Activated CD4-positive, alpha-beta memory T cell treated with anti-CD3 and anti-CD28 coated beads for 36 hours (primary cell): ENCODE data around the gene SGIP1. TPM values are rescaled to one million over a fixed set of nuclear protein-coding genes. Genes with fewer than 3 reads are reported as not detected.
A peak's percentile ranks its signal among the peaks of the same experiment; 100 is the strongest.

Source experiments
- CTCF ChIA-PET: fragments of 350-600 bp; sonication (Branson Sonifier 250); formaldehyde crosslinking; loops from one replicate; lab custom pipeline; 2021; ENCODE audit warnings: antibody characterized with exemption, inconsistent platforms; lab: Charles Lee
- POLR2A ChIA-PET: fragments of 350-600 bp; sonication (Branson Sonifier 250); formaldehyde crosslinking; loops from one replicate; lab custom pipeline; 2021; ENCODE audit warnings: antibody characterized with exemption; lab: Charles Lee
- DNase-seq: peaks from one replicate; pipeline ENCODE4 v3.0.0-alpha.2; 2020
- H3K27ac Mint-ChIP-seq: one replicate; pipeline ENCODE4 v1.8.0; 2021; ENCODE audit warnings: mixed read lengths
- H3K27me3 Mint-ChIP-seq: one replicate; pipeline ENCODE4 v1.8.0; 2021; ENCODE audit warnings: mixed read lengths
- H3K36me3 Mint-ChIP-seq: one replicate; pipeline ENCODE4 v1.8.0; 2021; ENCODE audit warnings: mixed read lengths
- H3K4me1 Mint-ChIP-seq: one replicate; pipeline ENCODE4 v1.8.0; 2021; ENCODE audit warnings: low read depth, mixed read lengths
- H3K4me3 Mint-ChIP-seq: one replicate; pipeline ENCODE4 v1.8.0; 2021; ENCODE audit warnings: mild to moderate bottlenecking, mixed read lengths
- H3K9me3 Mint-ChIP-seq: one replicate; pipeline ENCODE4 v1.8.0; 2021; ENCODE audit warnings: mixed read lengths
- intact Hi-C: fragments of 100-400 bp; cut with micrococcal nuclease; formaldehyde crosslinking; loops from one replicate; pipeline ENCODE4 v1.15.1; 2023
- total RNA-seq, 2 experiments: library from RNA; stranded (reverse); gene quantifications; one replicate each; pipeline ENCODE4 v1.2.3, GENCODE V29; 2021

Gene SGIP1
- total RNA-seq, 2 experiments from 2014 or later, result 0.05 TPM; not detected in 1

DNA sequence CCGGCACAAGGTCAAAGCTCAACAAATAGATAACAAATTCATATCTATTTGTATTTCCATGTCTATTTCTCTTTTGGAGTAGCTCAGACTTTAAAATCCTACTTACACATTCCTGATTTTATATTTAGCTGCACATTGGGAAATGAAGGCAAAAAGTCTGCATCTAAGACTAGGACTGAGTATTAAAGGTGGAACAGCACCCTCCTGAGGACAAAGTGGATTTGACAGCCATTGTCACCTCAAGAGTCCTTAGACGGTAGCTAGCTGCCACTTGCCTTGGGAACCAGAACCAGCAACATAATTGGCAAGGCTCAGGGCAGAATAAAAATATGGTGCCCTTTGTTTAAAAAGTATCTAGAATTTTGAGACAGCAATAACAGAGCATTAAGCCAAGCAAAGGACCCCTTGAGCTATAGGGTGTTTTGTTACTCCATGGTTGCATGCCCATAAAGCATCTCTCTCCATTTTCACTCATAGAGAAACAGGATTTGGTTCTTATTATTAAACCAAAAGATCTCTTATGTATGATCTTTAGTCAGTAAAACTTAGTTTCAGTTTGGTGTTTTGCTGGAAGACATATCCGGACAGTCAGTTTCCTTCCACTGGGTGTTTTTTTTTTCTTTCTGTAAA is 30.0 kb upstream of the SGIP1 start:
- no peaks in the 10 kb centered on the region for H3K4me1 Mint-ChIP-seq
- H3K27me3 Mint-ChIP-seq, result peaks cover 14% of the 10 kb centered on the region
- intact Hi-C loops, result loop anchor here (1.0 to 10.0 kb wide), 4 partner anchors 57 to 545 kb away; no protein-coding TSS in a partner anchor
- DNase-seq, result peak; percentile 49
- H3K36me3 Mint-ChIP-seq, result no peaks in the 10 kb centered on the region
- H3K27ac Mint-ChIP-seq, result no peak overlapping the region
- no peaks in the 10 kb centered on the region for H3K9me3 Mint-ChIP-seq
- CTCF ChIA-PET, result interaction anchor here (0.6 to 4.2 kb wide), 21 partner anchors 9 to 816 kb away, joined by 3 to 54 read pairs (median 4); no protein-coding TSS in a partner anchor
- no peak overlapping the region for H3K4me3 Mint-ChIP-seq
- POLR2A ChIA-PET, result no interaction called here

DNA sequence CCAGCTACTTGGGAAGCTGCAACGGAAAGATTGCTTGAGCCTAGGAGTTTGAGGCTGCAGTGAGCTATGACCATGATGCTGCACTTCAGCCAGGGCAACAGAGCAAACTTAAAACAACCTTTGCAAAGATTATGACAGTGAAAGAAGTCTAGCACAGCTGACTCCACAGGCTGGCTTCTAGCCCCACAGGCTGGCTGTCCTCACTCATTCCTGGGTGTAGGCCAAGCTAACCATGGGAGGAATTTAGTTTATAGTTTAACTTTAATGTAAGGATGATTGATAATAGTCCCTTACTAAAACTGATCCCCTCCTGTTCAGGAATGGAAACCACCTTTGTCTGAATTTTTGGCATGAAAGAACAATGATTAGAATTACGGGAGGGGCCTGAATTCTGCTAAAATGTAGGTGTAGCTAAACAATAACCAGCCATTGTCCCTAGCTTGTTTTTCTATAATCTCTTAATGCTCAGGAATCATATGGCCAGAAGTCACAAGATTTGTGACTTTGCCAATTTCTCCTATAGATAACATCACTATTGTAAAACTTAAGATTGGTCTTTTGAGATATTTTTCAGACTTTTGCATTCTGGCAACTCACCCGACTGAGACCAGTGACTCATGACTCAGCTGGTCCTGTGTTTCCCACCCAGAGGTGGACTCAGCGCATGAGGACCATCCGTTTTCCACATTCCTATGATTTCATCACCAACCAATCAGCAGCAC is 28.1 kb upstream of the SGIP1 start:
- Mint-ChIP-seq H3K27me3 (peaks cover 12% of the 10 kb centered on the region), H3K27ac (no peak overlapping the region), H3K36me3 (no peaks in the 10 kb centered on the region), H3K4me3 (no peak overlapping the region), H3K9me3 (no peaks in the 10 kb centered on the region), H3K4me1 (no peaks in the 10 kb centered on the region)
- intact Hi-C loops, result loop anchor here (2.0 to 10.0 kb wide), 2 partner anchors 59 to 219 kb away; no protein-coding TSS in a partner anchor
- no peak for DNase-seq
- CTCF ChIA-PET, result interaction anchor here (0.6 to 4.2 kb wide), 8 partner anchors 11 to 1260 kb away, joined by 3 to 54 read pairs (median 3); no protein-coding TSS in a partner anchor
- POLR2A ChIA-PET, result no interaction called here

DNA sequence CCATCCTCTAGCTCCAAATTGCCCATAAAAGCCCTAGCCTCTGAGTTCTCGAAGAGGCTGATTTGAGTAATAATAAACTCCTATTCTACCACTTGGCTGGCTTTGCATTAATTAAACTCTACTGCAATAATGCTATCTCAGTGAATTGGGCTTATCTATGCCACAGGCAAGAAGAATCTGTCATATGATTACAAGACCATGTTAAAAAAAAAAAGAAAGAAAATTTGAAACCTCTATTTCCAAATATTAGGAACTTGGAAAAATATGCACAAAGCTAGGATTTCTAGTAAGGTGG is 27.6 kb upstream of the SGIP1 start:
- Mint-ChIP-seq H3K4me3 (no peak overlapping the region), H3K4me1 (no peaks in the 10 kb centered on the region), H3K27me3 (peaks cover 15% of the 10 kb centered on the region), H3K9me3 (no peaks in the 10 kb centered on the region), H3K36me3 (no peaks in the 10 kb centered on the region), H3K27ac (no peak overlapping the region)
- ChIA-PET CTCF (interaction anchor here (0.6 to 4.2 kb wide), 5 partner anchors 10 to 883 kb away, joined by 3 to 54 read pairs (median 3); no protein-coding TSS in a partner anchor), POLR2A (no interaction called here)
- intact Hi-C loops, result loop anchor here (10.0 kb wide), 1 partner anchor 218 kb away; no protein-coding TSS in a partner anchor
- no peak for DNase-seq

DNA sequence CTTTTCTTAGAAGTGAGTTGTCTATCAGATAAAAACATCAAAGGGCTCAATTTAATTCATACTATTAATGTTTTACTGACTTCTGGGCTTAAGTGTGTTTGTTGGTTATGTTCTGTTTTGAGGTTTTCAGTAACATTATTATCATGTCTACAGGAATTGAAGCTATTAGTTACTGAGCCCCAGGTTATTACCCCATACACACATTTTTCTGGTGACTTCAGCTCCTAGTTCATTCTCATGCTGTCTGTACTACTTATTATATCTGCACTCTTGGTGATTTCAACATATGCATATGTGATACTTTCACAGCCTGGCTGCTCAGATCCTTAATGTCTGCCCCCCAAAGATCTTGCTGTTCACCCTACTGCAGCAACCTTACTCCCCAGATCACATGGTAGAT is 27.0 kb upstream of the SGIP1 start:
- no peaks in the 10 kb centered on the region for H3K4me1 Mint-ChIP-seq
- no peak for DNase-seq
- intact Hi-C loops, result loop anchor here (10.0 kb wide), 1 partner anchor 218 kb away; no protein-coding TSS in a partner anchor
- no peak overlapping the region for H3K27ac Mint-ChIP-seq
- no peak overlapping the region for H3K4me3 Mint-ChIP-seq
- no peaks in the 10 kb centered on the region for H3K36me3 Mint-ChIP-seq
- H3K27me3 Mint-ChIP-seq, result peaks cover 12% of the 10 kb centered on the region
- POLR2A ChIA-PET, result no interaction called here
- CTCF ChIA-PET, result interaction anchor here (0.7 to 4.2 kb wide), 3 partner anchors 10 to 261 kb away, joined by 3 to 54 read pairs (median 4); no protein-coding TSS in a partner anchor
- H3K9me3 Mint-ChIP-seq, result no peaks in the 10 kb centered on the region

DNA sequence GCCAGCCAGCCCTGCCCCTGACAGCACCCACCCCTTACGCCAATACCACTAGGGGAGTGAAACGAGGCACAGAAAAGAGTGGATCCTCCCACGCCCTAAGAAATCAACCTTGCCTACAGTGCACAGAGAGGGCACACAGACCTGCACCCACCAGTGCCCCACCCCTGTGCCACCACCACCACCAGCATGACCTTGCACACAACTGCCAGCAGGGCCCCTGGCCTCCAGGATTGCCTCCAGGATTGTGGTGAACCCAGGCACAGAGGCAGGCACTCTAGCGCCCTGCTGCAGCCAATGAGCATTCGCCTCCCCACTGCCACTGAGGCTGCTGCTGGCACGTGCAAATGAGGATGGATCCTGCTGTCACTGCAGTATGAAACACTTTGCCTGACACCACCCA is 23.5 kb upstream of the SGIP1 start:
- ChIA-PET CTCF (no interaction called here), POLR2A (no interaction called here)
- no peaks in the 10 kb centered on the region for H3K36me3 Mint-ChIP-seq
- H3K9me3 Mint-ChIP-seq, result no peaks in the 10 kb centered on the region
- no peak overlapping the region for H3K4me3 Mint-ChIP-seq
- DNase-seq, result no peak
- intact Hi-C loops, result no loop called here
- H3K27ac Mint-ChIP-seq, result no peak overlapping the region
- H3K4me1 Mint-ChIP-seq, result no peaks in the 10 kb centered on the region
- peaks cover 14% of the 10 kb centered on the region for H3K27me3 Mint-ChIP-seq

DNA sequence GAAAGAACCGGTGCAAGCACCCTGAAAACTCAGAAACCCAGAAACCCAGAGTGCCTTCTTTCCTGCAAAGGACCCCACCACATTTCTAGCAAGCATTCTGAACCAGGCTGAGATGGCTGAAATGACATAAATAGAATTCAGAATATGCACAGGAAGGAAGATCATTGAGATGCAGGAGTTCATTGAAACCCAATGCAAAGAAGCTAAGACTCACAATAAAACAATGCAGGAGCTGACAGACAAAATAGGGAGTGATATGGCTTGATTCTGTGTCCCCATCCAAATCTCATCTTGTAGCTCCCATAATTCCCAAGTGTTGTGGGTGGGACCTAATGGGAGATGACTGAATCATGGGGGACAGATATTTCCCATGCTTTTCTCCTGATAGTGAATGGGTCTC is 22.8 kb upstream of the SGIP1 start:
- H3K9me3 Mint-ChIP-seq, result no peaks in the 10 kb centered on the region
- H3K4me1 Mint-ChIP-seq, result no peaks in the 10 kb centered on the region
- ChIA-PET POLR2A (no interaction called here), CTCF (no interaction called here)
- peaks cover 14% of the 10 kb centered on the region for H3K27me3 Mint-ChIP-seq
- no peak for DNase-seq
- no peaks in the 10 kb centered on the region for H3K36me3 Mint-ChIP-seq
- H3K27ac Mint-ChIP-seq, result no peak overlapping the region
- H3K4me3 Mint-ChIP-seq, result no peak overlapping the region
- intact Hi-C loops, result no loop called here

DNA sequence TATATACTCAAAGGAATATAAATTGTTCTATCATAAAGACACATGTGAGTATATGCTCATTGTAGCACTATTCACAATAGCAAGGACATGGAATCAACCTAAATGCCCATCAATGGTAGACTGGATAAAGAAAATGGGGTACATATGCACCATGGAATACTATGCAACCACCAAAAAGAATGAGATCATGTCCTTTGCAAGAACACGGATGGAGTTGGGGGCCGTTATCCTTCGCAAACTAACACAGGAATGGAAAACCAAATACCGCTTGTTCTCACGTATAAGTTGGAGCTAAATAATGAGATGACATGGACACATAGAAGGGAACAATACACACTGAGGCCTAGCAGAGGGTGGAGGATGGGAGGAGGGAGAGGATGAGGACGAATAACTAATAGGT is 16.0 kb upstream of the SGIP1 start:
- intact Hi-C loops, result no loop called here
- ChIA-PET CTCF (no interaction called here), POLR2A (no interaction called here)
- Mint-ChIP-seq H3K9me3 (no peaks in the 10 kb centered on the region), H3K27ac (no peak overlapping the region), H3K4me3 (no peak overlapping the region), H3K27me3 (peaks cover 4% of the 10 kb centered on the region), H3K36me3 (no peaks in the 10 kb centered on the region), H3K4me1 (no peaks in the 10 kb centered on the region)
- DNase-seq, result no peak

DNA sequence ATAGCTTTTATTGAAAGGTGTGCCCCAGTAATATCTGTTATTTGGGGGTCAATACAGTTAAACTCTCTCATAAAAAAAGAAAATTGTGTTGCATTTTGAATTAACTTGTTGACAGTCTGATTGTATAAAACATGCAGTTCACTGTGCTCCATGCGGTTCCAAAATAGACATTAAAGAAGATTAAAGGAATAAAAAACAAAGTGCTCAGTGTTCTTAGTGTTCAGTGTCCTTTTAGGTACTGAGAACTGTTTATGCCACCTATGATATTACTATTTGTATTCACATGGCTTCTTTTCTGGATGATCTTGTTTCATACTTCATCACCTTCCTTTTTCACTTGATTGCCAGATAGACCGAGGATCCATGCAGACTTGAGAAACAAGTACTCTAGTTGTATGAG is 15.3 kb upstream of the SGIP1 start:
- H3K27me3 Mint-ChIP-seq, result no peaks in the 10 kb centered on the region
- H3K36me3 Mint-ChIP-seq, result no peaks in the 10 kb centered on the region
- H3K4me3 Mint-ChIP-seq, result no peak overlapping the region
- no peak for DNase-seq
- H3K4me1 Mint-ChIP-seq, result no peaks in the 10 kb centered on the region
- intact Hi-C loops, result no loop called here
- no peaks in the 10 kb centered on the region for H3K9me3 Mint-ChIP-seq
- ChIA-PET CTCF (no interaction called here), POLR2A (no interaction called here)
- H3K27ac Mint-ChIP-seq, result no peak overlapping the region

DNA sequence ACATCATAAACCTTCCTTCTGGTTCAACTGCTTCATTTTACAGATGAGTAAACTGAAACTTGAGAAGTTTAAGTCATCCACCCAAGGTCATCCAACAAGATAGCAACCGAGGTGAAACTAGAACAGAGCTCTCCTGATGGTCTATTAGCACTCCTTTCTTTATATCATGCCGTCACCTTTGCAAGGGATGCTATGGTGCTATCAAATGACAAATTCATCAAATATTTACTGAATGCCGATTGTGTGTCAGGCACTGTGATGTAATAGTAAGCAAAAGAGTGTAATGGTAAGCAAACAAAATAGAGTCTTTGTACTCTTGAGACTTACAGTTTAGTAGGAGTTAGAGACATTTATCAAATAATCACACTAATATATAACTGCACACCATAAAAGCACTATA is 14.0 kb upstream of the SGIP1 start:
- no peaks in the 10 kb centered on the region for H3K4me1 Mint-ChIP-seq
- H3K27me3 Mint-ChIP-seq, result no peaks in the 10 kb centered on the region
- intact Hi-C loops, result no loop called here
- DNase-seq, result no peak
- H3K27ac Mint-ChIP-seq, result no peak overlapping the region
- H3K9me3 Mint-ChIP-seq, result no peaks in the 10 kb centered on the region
- no peaks in the 10 kb centered on the region for H3K36me3 Mint-ChIP-seq
- ChIA-PET CTCF (no interaction called here), POLR2A (no interaction called here)
- no peak overlapping the region for H3K4me3 Mint-ChIP-seq

DNA sequence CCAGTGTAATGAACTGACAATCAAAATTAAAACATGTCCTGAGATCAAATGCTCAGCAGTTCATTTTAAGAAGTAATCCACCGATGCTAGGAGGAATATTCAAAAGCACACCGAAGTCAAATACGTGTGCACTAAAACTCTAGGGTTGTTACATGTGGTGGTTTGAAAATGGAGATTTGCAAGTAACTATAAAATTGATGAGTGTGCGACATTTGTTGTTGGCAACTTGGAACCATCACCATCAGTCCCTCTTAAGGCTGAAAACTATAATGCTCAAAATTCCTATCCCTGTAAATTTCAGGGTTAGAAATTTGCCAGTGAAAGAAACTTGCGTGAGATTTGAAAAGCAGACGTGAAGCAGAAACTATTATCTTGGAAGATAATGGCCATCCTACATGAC is 13.3 kb upstream of the SGIP1 start:
- POLR2A ChIA-PET, result no interaction called here
- CTCF ChIA-PET, result no interaction called here
- no peak overlapping the region for H3K27ac Mint-ChIP-seq
- no peaks in the 10 kb centered on the region for H3K9me3 Mint-ChIP-seq
- DNase-seq, result no peak
- no peaks in the 10 kb centered on the region for H3K36me3 Mint-ChIP-seq
- intact Hi-C loops, result no loop called here
- no peaks in the 10 kb centered on the region for H3K27me3 Mint-ChIP-seq
- H3K4me3 Mint-ChIP-seq, result no peak overlapping the region
- H3K4me1 Mint-ChIP-seq, result no peaks in the 10 kb centered on the region

DNA sequence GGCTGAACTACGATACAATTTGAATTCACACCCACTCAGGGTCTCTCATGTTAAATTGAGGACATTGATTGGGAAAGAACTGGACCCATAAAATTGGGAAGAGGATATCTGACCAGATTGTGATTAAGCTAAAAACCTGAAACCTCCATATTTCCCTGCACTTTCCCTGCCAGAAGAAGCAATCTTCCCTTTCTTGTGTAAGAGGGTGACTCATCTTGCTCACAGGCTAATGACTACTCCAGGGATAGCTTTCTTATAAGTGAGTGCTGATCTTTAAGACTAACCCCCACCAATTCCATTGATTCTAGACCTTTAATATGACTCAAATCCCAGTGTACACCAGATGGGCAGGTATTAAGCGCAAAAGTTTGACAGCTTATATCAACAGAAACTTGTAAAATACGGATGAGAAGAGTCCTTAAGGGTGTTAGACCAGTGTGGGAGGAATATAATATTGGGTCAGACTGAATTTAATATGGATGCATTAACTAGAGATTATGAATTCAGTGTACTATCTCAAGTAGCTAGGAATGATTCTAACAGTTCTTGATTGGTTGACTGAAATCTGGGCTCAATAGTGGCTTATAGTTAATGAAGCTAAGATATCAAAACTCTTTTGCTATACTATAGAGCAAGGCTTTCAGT is 12.1 kb upstream of the SGIP1 start:
- no peaks in the 10 kb centered on the region for H3K9me3 Mint-ChIP-seq
- H3K36me3 Mint-ChIP-seq, result no peaks in the 10 kb centered on the region
- no peak overlapping the region for H3K27ac Mint-ChIP-seq
- POLR2A ChIA-PET, result no interaction called here
- CTCF ChIA-PET, result no interaction called here
- DNase-seq, result no peak
- H3K27me3 Mint-ChIP-seq, result no peaks in the 10 kb centered on the region
- intact Hi-C loops, result no loop called here
- H3K4me1 Mint-ChIP-seq, result no peaks in the 10 kb centered on the region
- H3K4me3 Mint-ChIP-seq, result no peak overlapping the region

DNA sequence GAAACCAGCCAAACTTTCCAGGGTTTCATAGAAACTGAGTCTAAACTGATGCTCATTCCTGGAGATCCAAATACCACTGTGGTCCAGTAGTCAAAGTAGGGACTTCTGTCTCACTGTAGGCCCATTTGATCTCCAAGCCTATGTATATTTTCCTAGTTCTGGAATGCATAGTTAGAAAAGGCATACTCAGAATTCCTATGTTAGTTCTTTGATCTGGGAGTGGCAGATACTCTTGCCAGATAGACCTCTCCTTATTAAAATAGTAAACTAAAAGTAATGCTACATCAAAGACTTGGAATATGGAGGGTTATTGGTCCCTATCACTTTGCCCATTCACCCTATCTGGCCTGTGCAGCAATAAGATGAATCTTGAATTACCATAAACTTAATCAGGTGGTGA is 10.4 kb upstream of the SGIP1 start:
- H3K27me3 Mint-ChIP-seq, result no peaks in the 10 kb centered on the region
- POLR2A ChIA-PET, result no interaction called here
- no peaks in the 10 kb centered on the region for H3K36me3 Mint-ChIP-seq
- DNase-seq, result no peak
- H3K27ac Mint-ChIP-seq, result no peak overlapping the region
- no peaks in the 10 kb centered on the region for H3K9me3 Mint-ChIP-seq
- CTCF ChIA-PET, result no interaction called here
- intact Hi-C loops, result no loop called here
- no peak overlapping the region for H3K4me3 Mint-ChIP-seq
- H3K4me1 Mint-ChIP-seq, result no peaks in the 10 kb centered on the region
